ENCODE measurements around the gene WDR6. TPM values are rescaled to one million over a fixed set of nuclear protein-coding genes. Genes with fewer than 3 reads are reported as not detected.
A peak's percentile ranks its signal among the peaks of the same experiment; 100 is the strongest.

Gene WDR6
- total RNA-seq (100 to 1,000 TPM; 132 to 134 TPM), total RNA-seq (124 to 411 (median 244) reads per million in 172 experiments)
- polyA plus RNA-seq (2013, experiment 1 of 2) = 123 TPM
- 144 TPM for polyA plus RNA-seq (2013, experiment 2 of 2)

- CTCF ChIA-PET = interaction anchor here (0.7 to 5.2 kb wide), 8 partner anchors 9 to 89 kb away, joined by 3 to 100 read pairs (median 10); partner anchors contain the start of genes ARIH2, IMPDH2, NDUFAF3 and P4HTM
- ATAC-seq (ENCODE audit: poor library complexity) (peak; percentile 86), DNase-seq (peak; percentile 93 to 99 (median 96))
- Histone ChIP-seq H3K4me3 (ENCODE audit: low read length) (peak within 1 kb of the TSS; percentile 99), H3K27me3 (ENCODE audit: control insufficient read depth in 1 of 2, insufficient read depth in 2 of 2, low read length in 2 of 2) (no peaks in the 10 kb centered on the region), H3K27ac (ENCODE audit: low read depth in 1 of 2, low read length in 2 of 2) (peak within 1 kb of the TSS; percentile 89 to 99), H3K4me1 (ENCODE audit: insufficient read depth, low read length) (peaks cover 25% of the 10 kb centered on the region), H3K36me3 (ENCODE audit: insufficient read depth, low read length) (peaks cover 19% of the 10 kb centered on the region), H3K9me3 (ENCODE audit: control insufficient read depth in 1 of 2, insufficient read depth in 1 of 2, low read length in 2 of 2) (no peaks in the 10 kb centered on the region)
- peak within 1 kb of the TSS; percentile 97 for H3K27ac Mint-ChIP-seq
- peak within 1 kb of the TSS; percentile 99 for H3K4me3 Mint-ChIP-seq
- peak; percentile 19 for TF ChIP-seq CTCF (IDR thresholded peaks at IDR 0.05)
- POLR2A ChIA-PET = interaction anchor here (0.5 to 8.0 kb wide), 27 partner anchors 9 to 738 kb away, joined by 3 to 331 read pairs (median 4); partner anchors contain the start of genes ARIH2, CCDC71, DAG1 and DALRD3
- peaks cover 27% of the 10 kb centered on the region for H3K4me1 Mint-ChIP-seq (ENCODE audit: low read depth)
- no peaks in the 10 kb centered on the region for H3K9me3 Mint-ChIP-seq
- intact Hi-C loops (cut with DNase I, micrococcal nuclease) = loop anchor here (1.0 to 5.0 kb wide), 8 partner anchors 11 to 1495 kb away; partner anchors contain the start of genes DALRD3 (in 1 of the 2), ELP6 (in 1 of the 2), IMPDH2 (in 1 of the 2) and NME6 (in 1 of the 2)
- peaks cover 23% of the 10 kb centered on the region for H3K36me3 Mint-ChIP-seq (ENCODE audit: low read depth)
- H3K27me3 Mint-ChIP-seq = no peaks in the 10 kb centered on the region
Measured at GRCh38 chr3:49007068-49007770, at the start of gene WDR6. WDR6 (plus strand) TSS chr3:49007391; CDS start chr3:49007432, 41 bp downstream.

- no peak overlapping the region for H3K27ac Mint-ChIP-seq
Measured at GRCh38 chr3:48960841-48961413, 46.3 kb upstream of the WDR6 start.

More at GRCh38 chr3:48960841-48961413, 46.3 kb upstream of the WDR6 start:
- H3K27me3 Mint-ChIP-seq = no peaks in the 10 kb centered on the region
- CTCF ChIA-PET = interaction anchor here (1.0 kb wide), 1 partner anchor 32 kb away, joined by 4 read pairs; no protein-coding TSS in a partner anchor
- ATAC-seq (ENCODE audit: poor library complexity) = no peak
- POLR2A ChIA-PET = no interaction called here
- H3K27me3 ChIP-seq (ENCODE audit: control insufficient read depth in 1 of 2, insufficient read depth in 2 of 2, low read length in 2 of 2) = no peaks in the 10 kb centered on the region
- no peak for DNase-seq
- no peak for TF ChIP-seq CTCF (IDR thresholded peaks at IDR 0.05)
- no peaks in the 10 kb centered on the region for H3K9me3 Mint-ChIP-seq
- H3K4me3 ChIP-seq (ENCODE audit: low read length) = no peak overlapping the region
- H3K36me3 ChIP-seq (ENCODE audit: insufficient read depth, low read length) = peaks cover 47% of the 10 kb centered on the region
- no peak overlapping the region for H3K27ac ChIP-seq (ENCODE audit: low read depth in 1 of 2, low read length in 2 of 2)
- no peaks in the 10 kb centered on the region for H3K9me3 ChIP-seq (ENCODE audit: control insufficient read depth in 1 of 2, insufficient read depth in 1 of 2, low read length in 2 of 2)
- H3K4me3 Mint-ChIP-seq = no peak overlapping the region
- no peaks in the 10 kb centered on the region for H3K4me1 ChIP-seq (ENCODE audit: insufficient read depth, low read length)
- peaks cover under 1% of the 10 kb centered on the region for H3K4me1 Mint-ChIP-seq (ENCODE audit: low read depth)
- peaks cover 62% of the 10 kb centered on the region for H3K36me3 Mint-ChIP-seq (ENCODE audit: low read depth)
- intact Hi-C loops (cut with DNase I, micrococcal nuclease) = no loop called here
